ENCODE results near the gene CD80. TPM values are rescaled to one million over a fixed set of nuclear protein-coding genes. Genes with fewer than 3 reads are reported as not detected.

CD80 gene
- total RNA-seq, 1 experiment from 2014 or later: not detected

DNA sequence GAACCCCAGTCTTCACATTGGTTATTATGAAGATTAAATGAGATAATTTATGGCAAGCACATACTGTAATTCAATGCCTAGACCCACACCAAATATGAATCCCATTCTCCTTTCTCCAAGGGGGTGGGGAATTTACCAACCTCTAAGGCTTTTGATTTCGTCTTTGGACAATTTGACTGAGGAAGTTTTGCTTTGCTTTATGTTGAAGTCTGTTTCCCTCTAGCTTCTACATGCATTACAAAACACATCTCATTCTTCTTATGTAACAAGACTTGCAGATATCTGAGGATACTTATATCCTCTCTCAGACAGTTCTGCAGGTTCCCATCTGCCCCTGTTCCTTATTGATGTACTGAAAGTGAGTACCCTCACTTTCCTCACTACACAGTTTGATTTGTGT is 12.2 kb downstream of the CD80 start:
- no peak for DNase-seq (ENCODE audit: low spot score)

DNA sequence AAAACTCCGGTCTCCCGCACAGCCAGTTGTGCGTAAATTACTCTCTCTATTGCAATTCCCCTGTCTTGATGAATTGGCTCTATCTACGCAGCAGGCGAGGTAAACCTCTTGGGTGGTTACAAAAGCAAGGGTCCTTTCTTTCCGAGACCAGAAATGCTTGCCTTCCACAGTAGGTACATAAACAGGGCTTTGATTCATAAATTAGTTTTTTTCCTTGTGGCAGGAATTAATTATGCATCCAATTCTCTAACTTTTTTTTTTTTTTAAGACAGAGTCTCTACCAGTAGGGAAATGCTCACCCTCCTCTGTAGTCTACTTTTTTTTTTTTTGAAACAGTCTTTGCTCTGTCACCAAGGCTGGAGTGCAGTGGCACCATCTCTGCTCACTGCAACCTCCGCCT is 16.3 kb downstream of the CD80 start:
- no peak for DNase-seq (ENCODE audit: low spot score)

DNA sequence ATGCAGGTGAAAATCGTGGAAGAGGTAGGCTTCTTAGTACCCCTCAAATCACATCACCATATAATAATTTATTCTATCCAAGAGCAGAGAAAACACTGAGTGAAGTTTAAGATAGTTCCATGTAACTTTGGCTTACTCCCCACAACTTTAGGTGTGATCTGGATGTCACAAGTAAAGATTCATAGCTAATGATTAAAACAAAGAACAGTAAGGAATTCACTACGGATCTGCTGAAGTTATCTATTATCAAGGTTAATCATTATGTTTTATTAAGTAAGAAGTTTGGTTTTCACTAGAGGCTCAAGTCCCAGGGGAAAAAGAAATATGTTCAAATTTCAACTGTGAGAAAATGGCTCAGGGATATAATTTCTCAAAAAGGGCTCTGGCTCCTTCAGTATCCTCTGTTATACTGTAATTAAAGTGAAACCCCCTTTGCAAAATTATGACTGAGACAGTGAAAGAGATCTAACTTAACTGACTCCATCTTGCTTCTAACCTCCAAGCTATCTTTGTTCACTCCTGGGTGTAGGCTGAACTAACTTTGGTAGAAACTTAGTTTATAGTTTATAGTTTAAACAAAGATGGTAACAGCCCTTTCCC is 17.1 kb downstream of the CD80 start:
- no peak for DNase-seq (ENCODE audit: low spot score)

- DNase-seq (ENCODE audit: low spot score): no peak
These were observed 17.9 kb downstream of the CD80 start for GRCh38 chr3:119541547-119541946.

DNA sequence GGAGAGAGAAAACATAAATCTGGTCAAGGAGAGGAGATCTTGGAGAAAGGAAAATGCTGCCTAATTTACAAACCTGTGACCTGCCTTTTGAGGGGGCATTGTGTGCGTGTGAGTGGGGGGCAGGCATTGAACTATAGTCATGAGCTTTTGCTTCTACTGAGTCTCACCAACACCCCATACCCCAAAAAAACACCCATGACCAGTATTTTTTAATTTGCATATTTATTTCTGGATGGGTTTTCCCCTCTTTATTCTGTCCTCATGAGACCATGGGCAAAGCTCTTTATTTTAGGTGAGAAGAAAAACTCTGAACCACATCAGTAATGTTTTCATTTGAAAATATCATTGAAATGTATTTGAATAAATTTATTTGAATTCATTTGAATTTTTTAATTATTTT is 20.6 kb downstream of the CD80 start:
- DNase-seq (ENCODE audit: low spot score): no peak

DNA sequence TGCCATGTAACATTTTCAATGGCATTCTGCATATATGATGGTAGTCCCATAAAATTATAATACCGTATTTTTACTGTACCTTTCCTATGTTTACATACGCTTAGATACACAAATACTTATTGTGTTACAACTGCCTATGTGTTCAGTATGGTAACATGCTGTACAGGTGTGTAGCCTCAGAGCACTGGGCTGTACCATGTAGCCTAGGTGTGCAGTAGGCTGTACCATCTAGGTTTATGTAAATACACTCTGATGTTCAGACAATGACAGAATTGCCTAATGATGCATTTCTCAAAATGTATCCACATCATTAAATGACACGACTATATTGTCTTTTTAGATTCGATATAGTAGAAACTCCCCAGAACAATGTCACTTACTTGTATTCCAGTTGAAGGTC is 22.7 kb downstream of the CD80 start:
- no peak for DNase-seq (ENCODE audit: low spot score)

GRCh38 chr3:119534296-119534695 is 25.1 kb downstream of the CD80 start:
- DNase-seq (ENCODE audit: low spot score): no peak

DNA sequence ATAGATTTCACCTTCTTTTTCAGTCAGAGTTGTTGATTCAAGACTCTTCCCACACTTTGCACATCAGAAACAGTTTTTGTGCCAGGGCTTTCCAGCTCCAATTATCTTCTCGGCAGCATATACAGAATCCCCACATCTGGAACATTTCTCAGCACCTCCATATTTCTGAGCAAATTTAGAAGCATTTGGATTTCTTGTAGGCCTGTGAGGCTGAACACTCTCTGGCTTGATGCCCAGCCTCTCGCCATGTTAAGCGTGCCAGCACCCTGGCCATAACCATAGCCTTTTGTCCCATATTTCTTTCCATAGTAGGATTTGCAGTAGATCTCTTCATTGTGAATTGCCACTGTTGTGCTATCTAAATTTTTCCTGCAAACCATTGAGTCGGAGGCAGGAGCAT is 28.3 kb downstream of the CD80 start:
- no peak for DNase-seq (ENCODE audit: low spot score)

- DNase-seq (ENCODE audit: low spot score): no peak
These were observed 29.0 kb downstream of the CD80 start for GRCh38 chr3:119530456-119530855.

GRCh38 chr3:119529883-119530282 is 29.5 kb downstream of the CD80 start:
- no peak for DNase-seq (ENCODE audit: low spot score)

DNA sequence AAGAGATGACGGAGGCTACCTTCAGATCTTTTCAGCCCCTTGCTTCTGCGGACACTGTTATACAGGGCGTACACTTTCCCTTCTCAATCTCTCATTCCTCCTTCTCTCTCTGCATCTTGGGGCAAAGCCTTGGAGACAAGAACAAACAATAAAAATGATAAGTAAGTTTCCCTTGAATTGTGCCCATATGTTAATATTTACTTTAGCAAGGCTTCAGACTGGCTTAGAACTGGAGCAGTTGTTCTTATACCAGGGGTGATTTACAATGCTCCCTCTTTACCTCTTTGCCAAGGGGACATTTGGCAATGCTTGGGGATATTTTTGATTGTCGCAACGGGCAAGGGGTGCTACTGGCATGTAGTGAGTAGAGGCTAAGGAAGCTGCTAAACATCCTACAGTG is 31.7 kb downstream of the CD80 start:
- DNase-seq (ENCODE audit: low spot score): no peak

GRCh38 chr3:119524931-119525662 is 34.3 kb downstream of the CD80 start:
- peak; percentile 6 for DNase-seq (ENCODE audit: low spot score)

DNA sequence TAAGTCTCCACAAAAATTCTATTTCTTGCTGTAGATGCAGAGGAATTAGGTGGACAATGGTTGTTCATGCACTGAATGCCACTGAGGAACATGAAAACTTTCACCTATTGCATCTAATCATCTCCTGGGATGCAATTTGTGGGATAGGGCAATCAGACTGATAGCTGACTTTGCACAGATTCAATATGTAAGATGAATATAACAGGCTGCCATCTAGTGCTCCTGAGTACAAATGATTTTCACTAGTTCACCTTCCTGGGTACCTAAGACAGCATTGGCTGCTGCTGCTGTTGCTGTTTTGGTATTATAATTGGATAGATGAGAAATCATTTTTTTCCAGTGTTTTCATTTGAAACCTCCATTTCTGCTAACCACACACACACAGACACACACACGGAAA is 41.4 kb downstream of the CD80 start:
- no peak for DNase-seq (ENCODE audit: low spot score)

GRCh38 chr3:119517112-119517511 is 42.3 kb downstream of the CD80 start:
- DNase-seq (ENCODE audit: low spot score): no peak

DNA sequence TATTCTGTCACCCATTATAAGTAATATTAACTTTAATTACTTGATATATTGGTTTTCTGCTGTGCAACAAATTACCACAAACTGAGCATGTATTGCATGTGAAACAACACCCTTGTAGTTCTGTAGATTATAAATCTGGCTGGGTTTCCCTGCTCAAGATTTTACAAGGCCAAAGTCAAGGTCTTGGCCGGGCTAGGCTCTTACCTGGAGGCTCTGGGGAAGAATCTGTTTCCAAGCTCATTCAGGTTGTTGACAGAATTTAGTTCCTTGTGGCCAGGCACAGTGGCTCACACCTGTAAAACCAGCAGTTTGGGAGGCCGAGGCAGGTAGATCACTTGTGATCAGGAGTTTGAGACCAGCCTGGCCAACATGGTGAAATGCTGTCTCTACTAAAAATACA is 44.8 kb downstream of the CD80 start:
- DNase-seq (ENCODE audit: low spot score): no peak

DNA sequence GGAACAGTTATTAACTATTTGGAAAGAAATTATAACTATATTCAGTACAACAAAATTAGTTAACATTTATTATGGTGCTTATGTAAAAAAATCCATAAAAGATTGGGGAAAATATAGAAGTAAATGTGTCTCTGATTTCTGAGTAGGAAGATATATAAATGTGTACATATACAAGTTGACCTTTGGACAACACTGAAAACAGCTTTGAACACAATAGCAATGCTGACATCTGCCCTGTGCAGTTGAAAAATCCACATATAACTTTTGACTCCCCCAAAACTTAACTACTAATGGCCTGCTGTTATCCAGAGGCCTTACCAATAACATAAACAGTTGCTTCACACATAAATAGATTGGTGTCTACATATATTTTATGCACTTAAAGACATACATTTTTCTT is 48.7 kb downstream of the CD80 start:
- DNase-seq (ENCODE audit: low spot score): no peak

DNA sequence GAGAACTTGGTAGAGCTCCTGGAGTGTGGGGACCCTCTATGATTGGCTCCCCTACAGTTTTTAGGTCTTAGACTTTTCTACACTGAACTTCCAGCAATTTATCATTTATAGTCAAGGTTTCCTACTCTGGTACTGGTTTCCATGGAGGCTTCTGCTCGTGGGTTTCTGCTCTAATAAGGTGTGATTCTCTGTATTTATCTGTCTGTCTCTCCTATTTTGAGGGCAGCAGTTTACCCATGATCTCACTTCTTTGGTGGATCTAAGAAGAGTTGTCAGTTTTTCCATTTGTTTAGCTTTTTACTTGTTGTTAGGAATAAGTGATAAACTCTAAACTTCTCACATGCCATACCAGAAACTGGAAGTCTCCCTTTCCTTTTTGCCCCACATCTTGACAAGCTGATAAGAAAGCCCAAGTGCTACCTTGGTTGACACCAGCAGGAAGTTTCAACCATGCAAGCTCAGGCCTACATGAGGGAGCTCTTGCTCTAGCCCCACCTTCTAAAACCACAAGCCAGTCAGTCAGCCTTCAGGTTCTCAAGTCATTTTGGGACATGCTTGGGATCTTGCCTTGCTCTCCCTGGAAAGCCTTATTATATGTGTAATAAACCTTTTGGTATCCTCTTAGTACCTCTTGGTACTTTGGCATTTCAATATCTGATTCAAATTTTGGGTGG is 51.1 kb downstream of the CD80 start:
- DNase-seq (ENCODE audit: low spot score): no peak

DNA sequence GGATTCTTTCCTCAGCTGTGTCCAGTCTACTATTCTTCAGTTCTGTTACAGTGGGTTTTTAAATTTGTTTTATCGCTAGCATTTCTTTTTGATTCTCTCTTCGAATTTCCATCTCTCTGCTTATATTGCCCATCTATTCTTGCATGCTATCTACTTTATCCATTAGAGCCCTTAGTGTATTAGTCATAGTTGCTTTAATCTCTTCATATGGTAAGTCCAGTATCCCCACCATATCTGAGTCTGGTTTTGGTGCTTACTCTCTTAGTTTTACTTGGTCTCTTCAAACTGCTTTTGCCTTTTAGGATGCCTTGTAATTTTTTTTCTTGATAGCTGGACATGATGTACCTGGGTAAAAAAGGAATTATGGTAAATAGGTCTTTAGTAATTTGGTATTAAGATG is 52.0 kb downstream of the CD80 start:
- DNase-seq (ENCODE audit: low spot score): no peak

DNA sequence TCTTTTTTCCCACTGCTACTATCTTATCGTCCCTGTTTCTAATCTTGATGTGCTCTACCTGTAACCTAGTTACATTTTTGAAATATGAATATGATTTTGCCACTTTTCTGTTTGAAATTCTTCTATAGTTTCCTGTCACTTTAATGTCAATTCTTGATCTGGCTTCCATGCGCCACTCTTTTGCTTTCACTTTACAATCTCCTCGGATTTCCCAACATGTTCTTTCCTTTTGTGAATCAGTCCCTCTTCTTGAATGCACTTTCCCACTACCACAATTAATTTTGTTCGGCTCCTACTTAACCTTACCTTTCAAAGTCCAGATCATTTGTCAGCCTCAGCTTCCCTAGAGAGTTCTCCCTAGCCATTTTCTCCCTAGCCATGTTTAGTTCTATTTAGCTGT is 52.8 kb downstream of the CD80 start:
- DNase-seq (ENCODE audit: low spot score): no peak

DNA sequence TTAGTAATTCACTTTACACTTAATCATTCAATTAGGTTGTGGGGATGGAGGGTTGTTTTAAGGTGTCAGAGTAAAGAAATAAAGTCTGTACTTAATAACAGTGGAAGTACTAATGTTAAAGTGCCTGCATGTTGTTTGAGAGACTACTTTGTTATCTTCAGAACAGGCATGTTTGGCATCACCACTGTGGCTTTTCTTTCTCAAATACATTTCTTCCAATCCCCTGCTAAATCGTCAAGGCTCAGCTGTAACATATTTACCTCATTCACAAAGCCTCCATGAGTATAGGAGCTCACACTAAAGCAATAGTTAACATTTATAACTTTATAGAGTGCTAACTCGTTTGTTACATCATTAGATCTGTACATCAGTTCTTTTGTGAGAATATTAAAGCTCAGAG is 58.5 kb downstream of the CD80 start:
- no peak for DNase-seq (ENCODE audit: low spot score)

DNA sequence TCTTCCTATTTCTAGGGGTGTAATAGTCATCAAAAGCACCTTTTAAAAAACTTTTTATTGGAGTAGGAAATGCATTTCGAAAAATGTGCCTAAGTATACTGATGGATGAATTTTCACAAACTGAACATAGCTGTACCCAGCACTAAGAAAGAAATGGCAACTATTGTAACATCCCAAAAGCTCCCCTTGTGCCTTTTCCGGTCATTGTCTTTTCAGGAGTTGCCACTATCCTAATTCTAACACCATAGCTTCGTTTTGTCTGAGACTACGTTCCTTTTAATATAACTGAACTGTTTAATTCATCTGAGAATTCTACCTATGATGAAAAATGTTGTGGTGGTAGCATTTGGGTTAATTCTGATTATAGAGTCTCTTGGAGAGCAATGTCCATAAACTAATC is 59.1 kb downstream of the CD80 start:
- DNase-seq (ENCODE audit: low spot score): no peak

DNA sequence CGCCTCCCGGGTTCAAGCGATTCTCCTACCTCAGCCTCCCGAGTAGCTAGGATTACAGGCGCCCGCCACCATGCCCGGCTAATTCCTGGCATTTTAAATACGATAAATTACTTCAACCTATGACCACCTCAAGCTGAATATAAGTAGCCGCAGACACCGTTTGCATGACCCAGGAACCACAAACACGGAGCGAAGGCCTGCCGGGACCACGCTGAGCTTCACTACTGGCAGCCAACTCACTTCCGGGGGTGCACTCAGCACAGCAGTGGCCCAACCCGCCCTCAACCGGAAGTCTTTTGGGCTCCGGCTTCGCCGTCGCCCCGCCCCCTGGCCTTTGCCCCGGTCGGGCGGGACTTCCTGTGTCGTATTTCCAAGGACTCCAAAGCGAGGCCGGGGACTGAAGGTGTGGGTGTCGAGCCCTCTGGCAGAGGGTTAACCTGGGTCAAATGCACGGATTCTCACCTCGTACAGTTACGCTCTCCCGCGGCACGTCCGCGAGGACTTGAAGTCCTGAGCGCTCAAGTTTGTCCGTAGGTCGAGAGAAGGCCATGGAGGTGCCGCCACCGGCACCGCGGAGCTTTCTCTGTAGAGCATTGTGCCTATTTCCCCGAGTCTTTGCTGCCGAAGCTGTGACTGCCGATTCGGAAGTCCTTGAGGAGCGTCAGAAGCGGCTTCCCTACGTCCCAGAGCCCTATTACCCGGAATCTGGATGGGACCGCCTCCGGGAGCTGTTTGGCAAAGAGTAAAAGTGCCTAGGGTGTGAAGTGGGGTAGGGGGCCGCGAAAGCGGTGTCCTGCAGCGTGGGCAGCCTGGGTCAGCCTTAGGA is 61.0 kb downstream of the CD80 start, which contains the start of gene TIMMDC1:
TIMMDC1 (plus strand) TSS at position 362 of the 826 bp plus-strand sequence; CDS start at position 549, 187 bp downstream.
- DNase-seq (ENCODE audit: low spot score): peak; percentile 96

Data from A172 (cell line).